WI38 (cell line): ENCODE data around the gene CFAP161.
A peak's percentile ranks its signal among the peaks of the same experiment; 100 is the strongest.

Source experiments
- H3K4me3 ChIP-seq: 2 replicates; pipeline ENCODE4 v1.5.1; 2011; ENCODE audit warnings: low read depth, mild to moderate bottlenecking, control low read depth, low read length
- TF ChIP-seq, protein P1 (sequence below): IDR thresholded peaks from 2 replicates; pipeline ENCODE4 v1.5.1; 2012; ENCODE audit warnings: low read depth, mild to moderate bottlenecking, control low read depth, low read length

CFAP161 gene

DNA sequence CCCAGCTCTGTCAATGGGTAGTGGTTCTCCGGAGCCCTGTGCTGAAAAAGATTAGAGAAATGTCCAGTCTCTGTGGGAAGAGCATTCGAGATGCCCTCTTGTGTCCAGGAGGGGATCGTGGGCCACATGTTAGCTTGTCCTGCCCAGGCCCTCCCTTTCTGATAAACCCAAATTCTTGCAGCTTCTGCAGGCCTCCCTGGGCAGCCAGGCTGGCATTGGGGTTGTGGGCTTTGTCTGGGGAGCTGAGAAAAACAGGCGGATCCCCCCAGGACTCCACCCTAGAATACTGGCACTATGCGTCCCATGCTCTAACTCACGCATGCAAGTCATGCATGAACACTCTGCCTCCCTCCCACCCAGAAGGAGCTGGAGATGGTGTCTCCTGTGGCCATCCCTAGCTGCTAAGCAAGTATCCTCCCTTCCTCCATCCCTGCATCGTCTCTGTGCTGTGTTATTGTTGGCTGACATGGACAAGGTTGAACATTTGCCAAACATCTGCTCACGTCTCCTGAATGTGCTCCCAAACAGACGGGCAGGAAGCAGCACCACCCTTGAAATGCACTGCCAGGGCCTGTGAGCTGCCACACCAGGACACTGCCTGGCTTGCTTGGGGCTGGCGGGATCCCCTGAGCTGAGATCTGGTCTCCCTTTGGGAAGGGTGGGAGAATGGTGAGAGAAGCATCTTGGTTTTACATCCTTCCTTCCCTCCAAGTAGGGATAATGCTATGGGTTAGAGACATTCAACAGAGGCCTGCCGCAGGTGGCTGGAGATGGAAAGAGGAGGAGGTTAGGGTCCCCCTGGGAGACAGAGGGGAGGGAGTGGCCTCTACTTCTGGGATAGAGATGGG, 26.5 kb downstream of the CFAP161 start:
- no peak overlapping the region for H3K4me3 ChIP-seq
- TF ChIP-seq, protein P1, sequence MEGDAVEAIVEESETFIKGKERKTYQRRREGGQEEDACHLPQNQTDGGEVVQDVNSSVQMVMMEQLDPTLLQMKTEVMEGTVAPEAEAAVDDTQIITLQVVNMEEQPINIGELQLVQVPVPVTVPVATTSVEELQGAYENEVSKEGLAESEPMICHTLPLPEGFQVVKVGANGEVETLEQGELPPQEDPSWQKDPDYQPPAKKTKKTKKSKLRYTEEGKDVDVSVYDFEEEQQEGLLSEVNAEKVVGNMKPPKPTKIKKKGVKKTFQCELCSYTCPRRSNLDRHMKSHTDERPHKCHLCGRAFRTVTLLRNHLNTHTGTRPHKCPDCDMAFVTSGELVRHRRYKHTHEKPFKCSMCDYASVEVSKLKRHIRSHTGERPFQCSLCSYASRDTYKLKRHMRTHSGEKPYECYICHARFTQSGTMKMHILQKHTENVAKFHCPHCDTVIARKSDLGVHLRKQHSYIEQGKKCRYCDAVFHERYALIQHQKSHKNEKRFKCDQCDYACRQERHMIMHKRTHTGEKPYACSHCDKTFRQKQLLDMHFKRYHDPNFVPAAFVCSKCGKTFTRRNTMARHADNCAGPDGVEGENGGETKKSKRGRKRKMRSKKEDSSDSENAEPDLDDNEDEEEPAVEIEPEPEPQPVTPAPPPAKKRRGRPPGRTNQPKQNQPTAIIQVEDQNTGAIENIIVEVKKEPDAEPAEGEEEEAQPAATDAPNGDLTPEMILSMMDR = no peak

DNA sequence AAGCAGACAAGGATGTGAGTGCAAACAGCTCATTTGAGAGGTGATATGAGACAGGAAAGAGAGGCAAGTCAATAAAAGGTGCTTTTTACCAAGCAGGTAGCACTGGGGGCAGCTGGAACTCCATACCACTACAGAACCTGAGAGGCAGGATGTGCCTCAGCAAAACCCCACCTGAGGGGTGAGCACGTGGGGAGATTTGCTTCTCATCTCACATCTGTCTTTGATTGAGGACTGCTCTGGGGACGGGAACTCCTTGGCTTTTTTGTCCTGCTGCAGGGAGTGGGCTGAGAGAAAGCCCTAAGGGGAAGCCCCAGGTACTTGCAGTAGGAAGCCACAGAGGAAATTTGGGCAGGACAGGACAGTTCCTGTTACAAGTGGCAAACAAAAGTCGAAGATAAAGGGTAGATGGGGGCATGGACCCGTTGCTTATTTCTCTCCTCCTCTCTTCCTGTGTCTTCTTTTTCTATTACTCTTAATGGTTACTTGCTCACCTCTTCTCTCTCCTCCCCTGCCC, 27.1 kb downstream of the CFAP161 start:
- TF ChIP-seq, protein P1 = no peak
- no peak overlapping the region for H3K4me3 ChIP-seq

DNA sequence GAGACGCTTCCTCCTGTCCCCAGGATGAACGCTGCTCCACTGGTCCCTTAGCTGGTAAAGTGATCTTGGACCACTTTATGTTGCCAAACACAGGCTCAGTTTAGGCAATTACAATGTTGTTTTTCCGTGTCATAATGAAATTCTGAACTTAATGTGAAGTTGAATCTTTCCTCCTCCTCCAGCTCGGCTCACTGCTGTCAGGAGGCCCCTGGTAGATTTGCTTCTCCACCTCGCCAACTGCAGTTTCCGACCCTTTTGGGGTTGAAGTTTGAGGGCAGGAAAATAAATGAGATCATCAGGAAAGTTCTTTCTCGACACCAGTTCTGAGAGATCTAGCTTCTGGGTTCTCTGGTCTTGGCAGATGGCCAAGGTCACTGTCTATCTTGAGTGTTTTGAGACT, 27.8 kb downstream of the CFAP161 start:
- TF ChIP-seq, protein P1 = no peak
- no peak overlapping the region for H3K4me3 ChIP-seq

DNA sequence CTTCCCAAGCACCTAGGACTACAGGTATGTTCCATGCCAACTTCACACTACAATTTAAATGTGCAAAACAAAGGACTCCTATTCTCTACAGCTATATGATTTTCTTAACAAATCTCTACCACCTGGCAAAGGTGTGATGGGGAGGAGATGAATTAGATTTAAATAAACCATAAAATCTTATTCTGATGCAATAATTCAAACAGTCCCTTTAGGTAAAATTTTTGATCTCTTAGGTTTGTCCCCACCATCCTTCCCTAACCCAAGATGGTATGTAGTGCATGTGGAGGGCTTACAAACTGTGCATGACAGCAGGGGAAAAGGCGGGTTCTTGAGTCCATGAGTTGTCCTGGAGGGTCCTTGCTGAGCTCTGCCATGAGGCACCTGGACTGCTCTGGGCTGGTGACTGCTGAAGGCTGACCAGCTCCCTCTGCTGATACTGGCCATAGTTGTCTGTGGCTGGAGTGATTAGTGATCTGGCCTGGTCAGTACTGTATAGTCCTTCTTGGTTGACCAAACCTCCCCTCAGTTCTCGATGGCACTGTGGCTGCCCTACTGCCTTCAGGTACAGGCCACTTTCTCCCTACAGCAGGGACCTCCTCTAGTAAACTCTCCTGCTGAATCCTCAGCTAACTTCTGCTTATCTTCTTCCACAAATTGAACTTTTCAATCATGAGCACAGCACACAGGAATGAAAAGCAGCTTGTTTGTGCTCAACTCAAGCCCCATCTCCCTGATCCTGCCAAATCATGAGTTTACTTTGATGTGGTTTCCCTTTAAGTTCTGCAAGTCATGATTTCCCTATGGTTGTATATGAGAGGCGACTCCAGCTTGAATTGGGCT, 30.1 kb downstream of the CFAP161 start:
- TF ChIP-seq, protein P1 = peak; percentile 23; the same call in 1 of the 2 replicates
- H3K4me3 ChIP-seq = no peak overlapping the region

DNA sequence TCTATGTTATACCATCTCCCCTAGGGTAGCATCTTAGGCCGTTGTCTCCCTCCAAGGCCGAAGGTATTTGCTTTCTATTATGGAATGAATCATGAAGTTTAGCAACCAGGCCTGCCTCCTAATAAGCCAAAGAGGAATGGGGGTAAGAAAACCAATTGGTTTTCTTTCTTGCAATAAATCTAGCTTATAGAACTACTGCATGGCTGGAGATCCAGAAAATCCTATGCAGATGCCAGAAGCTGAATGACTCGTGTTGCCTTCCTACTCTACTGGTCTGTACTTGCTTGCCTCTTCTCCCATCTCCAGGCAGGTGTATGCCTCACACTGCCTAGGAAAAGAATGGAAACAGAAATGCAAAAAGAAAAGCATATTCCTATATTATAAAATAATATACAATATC, 31.5 kb downstream of the CFAP161 start:
- TF ChIP-seq, protein P1 = no peak
- H3K4me3 ChIP-seq = no peak overlapping the region

DNA sequence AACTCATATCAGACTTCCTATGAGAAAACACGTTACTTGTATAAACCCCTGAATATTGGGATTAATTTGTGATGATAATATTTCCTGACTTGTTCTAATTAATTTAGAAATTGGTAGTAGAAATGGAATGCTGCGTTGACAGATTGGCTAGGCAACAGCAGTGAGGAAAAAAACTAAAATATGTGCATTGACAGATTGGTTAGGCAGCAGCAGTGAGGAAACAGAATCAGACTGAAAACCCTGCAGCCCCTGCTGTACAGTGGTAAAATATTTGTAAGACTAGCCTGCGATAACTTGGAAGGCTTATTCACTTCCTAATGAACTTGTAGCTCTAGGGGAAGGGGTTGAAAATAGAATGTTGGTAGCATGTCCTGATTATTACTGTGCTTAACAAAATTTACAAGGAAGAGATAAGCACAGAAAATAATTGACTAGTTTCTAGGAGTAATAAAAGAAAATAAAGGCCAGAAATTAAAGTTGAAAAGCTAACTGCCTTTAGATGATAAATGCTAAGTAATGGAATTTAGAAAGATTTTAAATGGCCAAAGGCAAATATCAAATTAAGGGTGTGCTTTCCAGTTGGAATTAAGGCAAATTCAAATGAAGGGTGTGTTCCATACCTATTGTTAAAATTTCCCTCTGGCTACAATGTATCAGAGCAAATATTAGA, 32.7 kb downstream of the CFAP161 start:
- TF ChIP-seq, protein P1 = no peak
- no peak overlapping the region for H3K4me3 ChIP-seq
